KMS-11 (cell line): Measurements from ENCODE around the gene SIGLEC12.

Experiments
- H2AFZ ChIP-seq: fragments of 200-600 bp; sonication (generic); 2 replicates; pipeline ENCODE4 v1.6.1; 2016; ENCODE audit warnings: antibody characterized with exemption, mixed run types, low read depth
- H3K27ac ChIP-seq: fragments of 200-600 bp; sonication (generic); 2 replicates; pipeline ENCODE4 v1.6.1; 2016; ENCODE audit warnings: mild to moderate bottlenecking, mixed run types
- H3K27me3 ChIP-seq: fragments of 200-600 bp; sonication (generic); 2 replicates; pipeline ENCODE4 v1.6.1; 2017; ENCODE audit warnings: mild to moderate bottlenecking, low read depth, mixed run types, moderate library complexity; ENCODE audit not compliant: insufficient read depth
- H3K36me3 ChIP-seq: fragments of 200-600 bp; sonication (generic); 2 replicates; pipeline ENCODE4 v1.6.1; 2017; ENCODE audit warnings: mild to moderate bottlenecking, mixed run types; ENCODE audit not compliant: insufficient read depth
- H3K4me1 ChIP-seq: fragments of 200-600 bp; sonication (generic); 2 replicates; pipeline ENCODE4 v1.6.1; 2016; ENCODE audit warnings: mild to moderate bottlenecking, low read depth, mixed run types; ENCODE audit not compliant: poor library complexity, severe bottlenecking
- H3K4me2 ChIP-seq: fragments of 200-600 bp; sonication (generic); 2 replicates; pipeline ENCODE4 v1.7.0; 2016; ENCODE audit warnings: mild to moderate bottlenecking, mixed run types
- H3K4me3 ChIP-seq: fragments of 200-600 bp; sonication (generic); IDR thresholded peaks from 2 replicates; pipeline ENCODE4 v1.6.1; 2017; ENCODE audit warnings: low read depth, low read length, mixed read lengths; ENCODE audit not compliant: insufficient read depth
- H3K79me2 ChIP-seq: fragments of 200-600 bp; sonication (generic); 2 replicates; pipeline ENCODE4 v1.6.1; 2016; ENCODE audit warnings: low read depth, mixed run types; ENCODE audit not compliant: insufficient read depth
- H3K9ac ChIP-seq: fragments of 200-600 bp; sonication (generic); 2 replicates; pipeline ENCODE4 v1.6.1; 2016; ENCODE audit warnings: mild to moderate bottlenecking, mixed run types
- H4K20me1 ChIP-seq: fragments of 200-600 bp; sonication (generic); 2 replicates; pipeline ENCODE4 v1.6.1; 2016; ENCODE audit warnings: mild to moderate bottlenecking, mixed run types; ENCODE audit not compliant: insufficient read depth
- TF ChIP-seq, protein P1 (sequence below): fragments of 200-600 bp; sonication (generic); conservative IDR thresholded peaks from 2 replicates; pipeline ENCODE4 v1.6.1; 2017; ENCODE audit warnings: low read depth, mild to moderate bottlenecking, antibody characterized with exemption, low read length, moderate library complexity, mixed read lengths

Gene SIGLEC12

DNA sequence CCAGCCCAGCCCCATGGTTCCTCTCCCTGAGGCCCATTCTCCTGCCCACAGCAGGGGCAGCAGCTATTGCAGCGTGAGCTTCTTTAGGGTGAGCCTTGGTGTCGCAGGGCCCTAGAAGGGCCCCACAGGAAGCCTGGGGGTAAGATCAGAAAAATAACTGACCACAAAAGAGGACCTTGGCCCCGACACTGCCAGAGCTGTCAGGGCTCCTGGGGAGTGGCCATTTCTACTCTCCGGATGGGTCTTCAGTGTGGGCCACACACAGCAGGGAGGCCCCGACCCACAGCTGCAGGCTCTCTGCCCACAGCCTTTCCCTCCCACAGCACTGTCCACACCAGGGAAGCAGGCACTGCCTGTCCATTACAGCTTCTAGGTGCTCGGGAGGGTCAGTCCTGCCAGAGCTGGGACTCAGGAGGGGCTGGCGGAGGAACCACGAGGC, 39.9 kb downstream of the SIGLEC12 start:
- Histone ChIP-seq H3K27ac (no peak overlapping the region), H3K4me2 (no peak overlapping the region), H3K36me3 (no peaks in the 10 kb centered on the region), H3K79me2 (no peaks in the 10 kb centered on the region), H3K9ac (no peak overlapping the region), H3K4me3 (no peak overlapping the region), H2AFZ (no peak overlapping the region), H4K20me1 (no peaks in the 10 kb centered on the region), H3K27me3 (0 out of 2 replicates have a peak, but pooled peaks cover 7% of the 10 kb centered on the region), H3K4me1 (no peaks in the 10 kb centered on the region)
- TF ChIP-seq, protein P1, sequence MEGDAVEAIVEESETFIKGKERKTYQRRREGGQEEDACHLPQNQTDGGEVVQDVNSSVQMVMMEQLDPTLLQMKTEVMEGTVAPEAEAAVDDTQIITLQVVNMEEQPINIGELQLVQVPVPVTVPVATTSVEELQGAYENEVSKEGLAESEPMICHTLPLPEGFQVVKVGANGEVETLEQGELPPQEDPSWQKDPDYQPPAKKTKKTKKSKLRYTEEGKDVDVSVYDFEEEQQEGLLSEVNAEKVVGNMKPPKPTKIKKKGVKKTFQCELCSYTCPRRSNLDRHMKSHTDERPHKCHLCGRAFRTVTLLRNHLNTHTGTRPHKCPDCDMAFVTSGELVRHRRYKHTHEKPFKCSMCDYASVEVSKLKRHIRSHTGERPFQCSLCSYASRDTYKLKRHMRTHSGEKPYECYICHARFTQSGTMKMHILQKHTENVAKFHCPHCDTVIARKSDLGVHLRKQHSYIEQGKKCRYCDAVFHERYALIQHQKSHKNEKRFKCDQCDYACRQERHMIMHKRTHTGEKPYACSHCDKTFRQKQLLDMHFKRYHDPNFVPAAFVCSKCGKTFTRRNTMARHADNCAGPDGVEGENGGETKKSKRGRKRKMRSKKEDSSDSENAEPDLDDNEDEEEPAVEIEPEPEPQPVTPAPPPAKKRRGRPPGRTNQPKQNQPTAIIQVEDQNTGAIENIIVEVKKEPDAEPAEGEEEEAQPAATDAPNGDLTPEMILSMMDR: no peak

GRCh38 chr19:51460164-51460992, 41.2 kb downstream of the SIGLEC12 start:
- Histone ChIP-seq H3K27ac (no peak overlapping the region), H3K4me3 (no peak overlapping the region), H2AFZ (no peak overlapping the region)

GRCh38 chr19:51458899-51459505, 42.6 kb downstream of the SIGLEC12 start:
- Histone ChIP-seq H2AFZ (no peak overlapping the region), H3K4me3 (no peak overlapping the region), H3K27me3 (0 out of 2 replicates have a peak, but pooled peaks cover 3% of the 10 kb centered on the region), H3K36me3 (no peaks in the 10 kb centered on the region), H3K79me2 (no peaks in the 10 kb centered on the region), H4K20me1 (no peaks in the 10 kb centered on the region), H3K4me2 (no peak overlapping the region), H3K4me1 (no peaks in the 10 kb centered on the region), H3K27ac (no peak overlapping the region), H3K9ac (no peak overlapping the region)
- TF ChIP-seq, protein P1: no peak

More at GRCh38 chr19:51460164-51460992, 41.2 kb downstream of the SIGLEC12 start:
- H3K4me2 ChIP-seq: no peak overlapping the region
- no peak overlapping the region for H3K9ac ChIP-seq
- H3K79me2 ChIP-seq: no peaks in the 10 kb centered on the region
- TF ChIP-seq, protein P1: no peak
- no peaks in the 10 kb centered on the region for H3K4me1 ChIP-seq
- no peaks in the 10 kb centered on the region for H4K20me1 ChIP-seq
- no peaks in the 10 kb centered on the region for H3K36me3 ChIP-seq
- H3K27me3 ChIP-seq: 0 out of 2 replicates have a peak, but pooled peaks cover 3% of the 10 kb centered on the region

- Histone ChIP-seq H3K79me2 (no peaks in the 10 kb centered on the region), H3K27me3 (0 out of 2 replicates have a peak, but pooled peaks cover 3% of the 10 kb centered on the region), H3K27ac (no peak within 1 kb of the TSS), H4K20me1 (no peaks in the 10 kb centered on the region), H3K4me2 (no peak within 1 kb of the TSS), H3K36me3 (no peaks in the 10 kb centered on the region), H3K4me3 (no peak within 1 kb of the TSS), H3K9ac (no peak within 1 kb of the TSS), H3K4me1 (no peaks in the 10 kb centered on the region), H2AFZ (no peak within 1 kb of the TSS)
- TF ChIP-seq, protein P1: no peak
Measured at GRCh38 chr19:51458051-51458645, 43.5 kb downstream of the SIGLEC12 start, which contains the start of gene SIGLEC8. Gene SIGLEC8, minus strand, starts transcription at chr19:51458454. Its CDS starts 67 bp downstream, at chr19:51458387.
